Measurements from ENCODE around the gene FAM98C. TPM values are rescaled to one million over a fixed set of nuclear protein-coding genes. Genes with fewer than 3 reads are reported as not detected.

Gene FAM98C
- polyA plus RNA-seq, 1 of the 3 experiments (the other 2 are of a cell fraction): 26.7 TPM

GRCh38 chr19:38399537-38399936, 3.4 kb upstream of the FAM98C start:
- CTCF ChIA-PET: interaction anchor here (0.7 to 1.2 kb wide), 2 partner anchors 166 to 711 kb away, joined by 3 read pairs; no protein-coding TSS in a partner anchor

DNA sequence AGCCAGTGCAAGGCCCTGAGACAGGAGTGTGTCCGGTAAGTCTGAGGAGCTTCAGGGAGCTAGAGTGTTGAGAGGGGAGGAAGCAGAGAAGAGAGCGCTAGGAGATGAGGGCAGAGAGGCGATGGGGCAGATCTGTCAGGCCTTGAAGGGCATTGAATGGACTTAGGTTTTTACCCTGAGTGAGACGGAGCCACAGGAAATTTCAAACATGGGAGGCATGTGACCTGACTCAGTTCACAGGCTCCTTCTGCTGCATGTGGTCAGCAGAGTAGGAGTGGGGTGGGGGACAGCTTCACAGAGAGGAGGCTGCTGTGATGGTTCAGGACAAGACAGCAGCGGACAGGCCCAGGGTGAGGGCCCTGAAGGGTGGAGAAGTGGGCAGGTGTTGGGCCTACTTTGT, 2.5 kb upstream of the FAM98C start:
- H3K36me3 ChIP-seq (replicated peaks in 1 of 2; ENCODE audit: control insufficient read depth in 1 of 2, insufficient read depth in 2 of 2, low read length in 1 of 2): peaks cover 4 to 6% of the 10 kb centered on the region in 2 experiments
- no peaks in the 10 kb centered on the region for H3K27me3 ChIP-seq (ENCODE audit: insufficient read depth)
- H3K9me3 ChIP-seq: no peaks in the 10 kb centered on the region
- H3K9ac ChIP-seq: no peak overlapping the region
- H3K79me2 ChIP-seq (ENCODE audit: insufficient read depth): peaks cover 6% of the 10 kb centered on the region; the same call in 1 of the 2 replicates
- DNase-seq: no peak
- no peaks in the 10 kb centered on the region for H3K9me2 ChIP-seq
- ChIA-PET POLR2A (interaction anchor here (5.1 kb wide), 1 partner anchor 12 kb away, joined by 30 read pairs; the partner anchor contains the start of genes GGN and SPRED3), CTCF (interaction anchor here (0.7 to 1.2 kb wide), 2 partner anchors 167 to 711 kb away, joined by 3 read pairs; no protein-coding TSS in a partner anchor)
- H4K20me1 ChIP-seq (ENCODE audit: insufficient read depth): no peaks in the 10 kb centered on the region
- H2AFZ ChIP-seq (ENCODE audit: low read depth): no peak overlapping the region
- WGBS (ENCODE audit: low lambda C conversion rate): 62% methylated on average over 5 of the region's 5 CpGs
- H3K4me1 ChIP-seq (ENCODE audit: control insufficient read depth in 1 of 2, insufficient read depth in 2 of 2, low read depth in 1 of 2, low read length in 1 of 2): no peaks in the 10 kb centered on the region; a peak in 1 of 4 replicates
- no peak overlapping the region for H3K4me3 ChIP-seq (ENCODE audit: low read depth in 2 of 2, low read length in 1 of 2)
- H3K4me2 ChIP-seq: no peak overlapping the region
- H3K27ac ChIP-seq (ENCODE audit: low read depth in 2 of 2, low read length in 1 of 2): no peak overlapping the region
- H3F3A ChIP-seq (replicated peaks; ENCODE audit: insufficient read depth): peaks cover 8% of the 10 kb centered on the region
- TF ChIP-seq NFIC (IDR thresholded peaks at IDR 0.05; ENCODE audit: borderline replicate concordance) (no peak), USF1 (IDR thresholded peaks at IDR 0.05; ENCODE audit: borderline replicate concordance, low read depth) (no peak), FOSL2 (IDR thresholded peaks at IDR 0.05; ENCODE audit: borderline replicate concordance, low read depth) (no peak), RXRA (IDR thresholded peaks at IDR 0.05; ENCODE audit: borderline replicate concordance, low read depth) (no peak), YY1 (IDR thresholded peaks at IDR 0.05; ENCODE audit: low read depth) (no peak), CHD2 (IDR thresholded peaks at IDR 0.05; ENCODE audit: low read length, partially characterized antibody) (no peak), FOXJ3 (CRISPR knock-in tag; IDR thresholded peaks at IDR 0.05) (no peak), TAF1 (IDR thresholded peaks at IDR 0.05; ENCODE audit: borderline replicate concordance, low read depth, low read length) (no peak), RCOR1 (IDR thresholded peaks at IDR 0.05; ENCODE audit: low read length) (no peak), EZH2phosphoT487 (IDR thresholded peaks at IDR 0.05; ENCODE audit: borderline replicate concordance, low read depth) (no peak), TCF12 (IDR thresholded peaks at IDR 0.05) (no peak), USF2 (IDR thresholded peaks at IDR 0.05; ENCODE audit: borderline replicate concordance, low read depth, low read length) (no peak)

More at GRCh38 chr19:38399537-38399936, 3.4 kb upstream of the FAM98C start:
- Histone ChIP-seq H3F3A (replicated peaks; ENCODE audit: insufficient read depth) (peaks cover 8% of the 10 kb centered on the region), H3K9me3 (no peaks in the 10 kb centered on the region), H3K9me2 (no peaks in the 10 kb centered on the region), H3K4me1 (ENCODE audit: control insufficient read depth in 1 of 2, insufficient read depth in 2 of 2, low read depth in 1 of 2, low read length in 1 of 2) (no peaks in the 10 kb centered on the region; a peak in 1 of 4 replicates), H3K4me3 (ENCODE audit: low read depth in 2 of 2, low read length in 1 of 2) (no peak overlapping the region), H3K27ac (ENCODE audit: low read depth in 2 of 2, low read length in 1 of 2) (no peak overlapping the region), H2AFZ (ENCODE audit: low read depth) (no peak overlapping the region), H3K9ac (no peak overlapping the region), H4K20me1 (ENCODE audit: insufficient read depth) (no peaks in the 10 kb centered on the region), H3K36me3 (replicated peaks in 1 of 2; ENCODE audit: control insufficient read depth in 1 of 2, insufficient read depth in 2 of 2, low read length in 1 of 2) (peaks cover 0 to 13% of the 10 kb centered on the region in 2 experiments), H3K27me3 (ENCODE audit: insufficient read depth) (no peaks in the 10 kb centered on the region), H3K4me2 (no peak overlapping the region), H3K79me2 (ENCODE audit: insufficient read depth) (peaks cover 6% of the 10 kb centered on the region; the same call in 1 of the 2 replicates)
- TF ChIP-seq FOXM1 (IDR thresholded peaks at IDR 0.05; ENCODE audit: low read depth) (no peak), FOSL2 (IDR thresholded peaks at IDR 0.05; ENCODE audit: borderline replicate concordance, low read depth) (no peak), POLR2AphosphoS5 (IDR thresholded peaks at IDR 0.05; ENCODE audit: low read depth, low read length) (no peak), GATA2 (CRISPR knock-in tag; IDR thresholded peaks at IDR 0.05) (no peak), TAF1 (IDR thresholded peaks at IDR 0.05; ENCODE audit: borderline replicate concordance, low read depth, low read length) (no peak), FOXJ3 (CRISPR knock-in tag; IDR thresholded peaks at IDR 0.05) (no peak), TCF12 (IDR thresholded peaks at IDR 0.05) (no peak), YY1 (IDR thresholded peaks at IDR 0.05; ENCODE audit: low read depth) (no peak), GABPA (IDR thresholded peaks at IDR 0.05; ENCODE audit: low read depth) (no peak), PBX3 (IDR thresholded peaks at IDR 0.05) (no peak), MEF2A (IDR thresholded peaks at IDR 0.05; ENCODE audit: borderline replicate concordance, low read depth) (no peak), USF2 (IDR thresholded peaks at IDR 0.05; ENCODE audit: borderline replicate concordance, low read depth, low read length) (no peak)
- TF ChIP-seq, protein P1, sequence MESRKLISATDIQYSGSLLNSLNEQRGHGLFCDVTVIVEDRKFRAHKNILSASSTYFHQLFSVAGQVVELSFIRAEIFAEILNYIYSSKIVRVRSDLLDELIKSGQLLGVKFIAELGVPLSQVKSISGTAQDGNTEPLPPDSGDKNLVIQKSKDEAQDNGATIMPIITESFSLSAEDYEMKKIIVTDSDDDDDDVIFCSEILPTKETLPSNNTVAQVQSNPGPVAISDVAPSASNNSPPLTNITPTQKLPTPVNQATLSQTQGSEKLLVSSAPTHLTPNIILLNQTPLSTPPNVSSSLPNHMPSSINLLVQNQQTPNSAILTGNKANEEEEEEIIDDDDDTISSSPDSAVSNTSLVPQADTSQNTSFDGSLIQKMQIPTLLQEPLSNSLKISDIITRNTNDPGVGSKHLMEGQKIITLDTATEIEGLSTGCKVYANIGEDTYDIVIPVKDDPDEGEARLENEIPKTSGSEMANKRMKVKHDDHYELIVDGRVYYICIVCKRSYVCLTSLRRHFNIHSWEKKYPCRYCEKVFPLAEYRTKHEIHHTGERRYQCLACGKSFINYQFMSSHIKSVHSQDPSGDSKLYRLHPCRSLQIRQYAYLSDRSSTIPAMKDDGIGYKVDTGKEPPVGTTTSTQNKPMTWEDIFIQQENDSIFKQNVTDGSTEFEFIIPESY (IDR thresholded peaks at IDR 0.05; ENCODE audit: borderline replicate concordance, low read depth): no peak
- no peak for DNase-seq
- POLR2A ChIA-PET: interaction anchor here (5.1 kb wide), 1 partner anchor 11 kb away, joined by 30 read pairs; the partner anchor contains the start of genes GGN and SPRED3
- 50% methylated on average over 1 of the region's 1 CpG for WGBS (ENCODE audit: low lambda C conversion rate)
